Heart left ventricle (tissue), 16 donors: ENCODE results near the gene HYOU1. TPM values are rescaled to one million over a fixed set of nuclear protein-coding genes. Genes with fewer than 3 reads are reported as not detected.
A peak's percentile ranks its signal among the peaks of the same experiment; 100 is the strongest.
"Not testable (repeated sequence)": the region's sequence is repeated elsewhere in the genome, so short reads cannot be mapped to it uniquely, and the experiment has no call there.

ENCODE experiments used
- ATAC-seq, 4 donors: fragments of 200-7000 bp; cut with Tn5 transposase; one replicate each; pipeline ENCODE4 v1.9.1; 2020 to 2022; ENCODE audit warnings: moderate library complexity in 4 of 4, mild to moderate bottlenecking in 3 of 4, moderate number of reproducible peaks in 1 of 4
- DNase-seq, 5 donors: peaks; one replicate each; pipeline ENCODE4 v3.0.0-alpha.2; 2020
- H3K27ac ChIP-seq, 12 donors: fragments of 200-600 bp; sonication (generic) in 4 of 12; one replicate each; pipeline versions ENCODE4 v1.5.0 to v1.8.0; 2016 to 2022; ENCODE audit warnings: mild to moderate bottlenecking in 2 of 12
- H3K27me3 ChIP-seq, 9 donors: fragments of 200-600 bp; sonication (generic) in 2 of 9; one replicate each; pipeline versions ENCODE4 v1.5.1 to v1.8.0; 2016 to 2022; ENCODE audit warnings: mild to moderate bottlenecking in 3 of 9
- H3K36me3 ChIP-seq, 9 donors: fragments of 200-600 bp; sonication (generic) in 2 of 9; one replicate each; pipeline versions ENCODE4 v1.5.0 to v1.8.0; 2018 to 2022; ENCODE audit warnings: mild to moderate bottlenecking in 2 of 9
- H3K4me1 ChIP-seq, 12 donors: fragments of 200-600 bp; sonication (generic) in 4 of 12; one replicate each; pipeline versions ENCODE4 v1.5.0 to v1.8.0; 2016 to 2022; ENCODE audit warnings: mild to moderate bottlenecking in 3 of 12
- H3K4me3 ChIP-seq, 12 donors: fragments of 200-600 bp; sonication (generic) in 4 of 12; one replicate each; pipeline versions ENCODE4 v1.5.0 to v1.8.0; 2017 to 2022; ENCODE audit warnings: mild to moderate bottlenecking in 9 of 12, moderate library complexity in 4 of 12
- H3K9me3 ChIP-seq, 12 donors: fragments of 200-600 bp; sonication (generic) in 4 of 12; one replicate each; pipeline versions ENCODE4 v1.5.0 to v1.8.0; 2016 to 2022; ENCODE audit warnings: mild to moderate bottlenecking in 1 of 12
- POLR2A ChIP-seq, 2 donors: fragments of 450-650 bp; IDR thresholded peaks; one replicate each; pipeline ENCODE4 v1.6.1; 2017; ENCODE audit warnings: antibody characterized with exemption in 2 of 2, mild to moderate bottlenecking in 2 of 2, moderate library complexity in 2 of 2
- WGBS, 4 donors: extraction: QIAGEN DNeasy Blood & Tissue Kit in 2 of 4; methylation state at CpG; one replicate each; pipeline versions ENCODE4 v1.1.5 to v1.1.7; 2013 to 2018; 5-methylcytosine and 5-hydroxymethylcytosine counted together
- intact Hi-C, 10 donors: fragments of 100-400 bp; cut with DNase I; formaldehyde crosslinking; loops; one replicate each; pipeline versions ENCODE4 v1.11.1 to v1.14.2; 2022
- polyA plus RNA-seq, 2 donors: library from polyadenylated mRNA; stranded (reverse); fragments of 200-250 nt; gene quantifications; one replicate each; pipeline ENCODE4 v1.2.3, GENCODE V29; 2013
- total RNA-seq, 9 donors: library from RNA; depleted of rRNA in 2 of 9; stranded (reverse); fragments of >200 nt in 2 of 9; fragmentation: NEBNext Ultra II Directional in 3 of 9; extraction: Animal tissue kit (Norgen Biotek cat#: 25700) in 3 of 9; gene quantifications; one replicate each; pipeline versions ENCODE4 v1.1.0 to v1.2.4, GENCODE V29; 2016 to 2023
- TF ChIP-seq, protein P1 (sequence below), 12 donors: fragments of 200-600 bp; sonication (generic) in 4 of 12; IDR thresholded peaks; one replicate each; pipeline versions ENCODE4 v1.5.0 to v1.8.0; 2018 to 2022; ENCODE audit warnings: antibody characterized with exemption in 12 of 12, mild to moderate bottlenecking in 5 of 12
- donor health status: ischemic (EF 13 %, LVEDD 7.1; RV severe dilation, severe dysfunction).
- donor health status: healthy with polysubstance abuse.
- donor health status: DM: no; HTN: yes; CAD: no.
- donor health status: DM: no; HTN: no; CAD: no.
- donor health status: ischemic (EF 25% LVEDD 6.9; RV normal size, moderate dysfunction).
- donor health status: ischemic (EF 25% LVEDD 5.7; RV mildly dilated, moderate dysfunction).
- donor health status: healthy.
- donor health status: DM: yes; HTN: yes; CAD: no.
- donor health status: ischemic (EF 35%, LVEDD 5.7; RV mildly dilated, moderate dysfunction).
- donor health status: nonischemic (EF 11% LVEDD 7.7; RV severe dilation, severe dysfunction).
- donor health status: DM: yes; HTN: yes; CAD: no.
- donor health status: PGD.
- donor health status: ischemic (EF 29% LVEDD 5.4; RV normal size, mild dysfunction).
- donor health status: nonischemic (EF 23%, LVEDD 6.1; RV moderate dilation, normal function).

Gene HYOU1
- total and polyA plus RNA-seq, 11 donors, result 34.7 to 260 (median 68.6) TPM

GRCh38 chr11:119019996-119020395, 37.0 kb downstream of the HYOU1 start:
- DNase-seq (no peak), ATAC-seq (no peak)
- peaks cover 0 to 70% (median 56%) of the 10 kb centered on the region in 9 donors for H3K36me3 ChIP-seq
- TF ChIP-seq, protein P1, sequence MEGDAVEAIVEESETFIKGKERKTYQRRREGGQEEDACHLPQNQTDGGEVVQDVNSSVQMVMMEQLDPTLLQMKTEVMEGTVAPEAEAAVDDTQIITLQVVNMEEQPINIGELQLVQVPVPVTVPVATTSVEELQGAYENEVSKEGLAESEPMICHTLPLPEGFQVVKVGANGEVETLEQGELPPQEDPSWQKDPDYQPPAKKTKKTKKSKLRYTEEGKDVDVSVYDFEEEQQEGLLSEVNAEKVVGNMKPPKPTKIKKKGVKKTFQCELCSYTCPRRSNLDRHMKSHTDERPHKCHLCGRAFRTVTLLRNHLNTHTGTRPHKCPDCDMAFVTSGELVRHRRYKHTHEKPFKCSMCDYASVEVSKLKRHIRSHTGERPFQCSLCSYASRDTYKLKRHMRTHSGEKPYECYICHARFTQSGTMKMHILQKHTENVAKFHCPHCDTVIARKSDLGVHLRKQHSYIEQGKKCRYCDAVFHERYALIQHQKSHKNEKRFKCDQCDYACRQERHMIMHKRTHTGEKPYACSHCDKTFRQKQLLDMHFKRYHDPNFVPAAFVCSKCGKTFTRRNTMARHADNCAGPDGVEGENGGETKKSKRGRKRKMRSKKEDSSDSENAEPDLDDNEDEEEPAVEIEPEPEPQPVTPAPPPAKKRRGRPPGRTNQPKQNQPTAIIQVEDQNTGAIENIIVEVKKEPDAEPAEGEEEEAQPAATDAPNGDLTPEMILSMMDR (IDR thresholded peaks at IDR 0.05), result no peak
- TF ChIP-seq POLR2A (IDR thresholded peaks at IDR 0.05), result no peak
- peak overlapping the region in 2 of 12 donors; percentile 94 to 97 for H3K27ac ChIP-seq
- peaks cover 14 to 68% (median 42%) of the 10 kb centered on the region in 12 donors for H3K4me1 ChIP-seq
- WGBS, 4 donors, result 44 to 52% (median 45%) methylated on average over 2 of the region's 2 CpGs
- H3K9me3 ChIP-seq, result no peaks in the 10 kb centered on the region
- H3K4me3 ChIP-seq, result peak overlapping the region in 8 of 12 donors; percentile 78 to 98 (median 84)
- no peaks in the 10 kb centered on the region for H3K27me3 ChIP-seq
- intact Hi-C loops, result loop anchor here in 1 of 10 donors (2.0 kb wide), 1 partner anchor 21 kb away; the partner anchor contains the start of gene CENATAC

DNA sequence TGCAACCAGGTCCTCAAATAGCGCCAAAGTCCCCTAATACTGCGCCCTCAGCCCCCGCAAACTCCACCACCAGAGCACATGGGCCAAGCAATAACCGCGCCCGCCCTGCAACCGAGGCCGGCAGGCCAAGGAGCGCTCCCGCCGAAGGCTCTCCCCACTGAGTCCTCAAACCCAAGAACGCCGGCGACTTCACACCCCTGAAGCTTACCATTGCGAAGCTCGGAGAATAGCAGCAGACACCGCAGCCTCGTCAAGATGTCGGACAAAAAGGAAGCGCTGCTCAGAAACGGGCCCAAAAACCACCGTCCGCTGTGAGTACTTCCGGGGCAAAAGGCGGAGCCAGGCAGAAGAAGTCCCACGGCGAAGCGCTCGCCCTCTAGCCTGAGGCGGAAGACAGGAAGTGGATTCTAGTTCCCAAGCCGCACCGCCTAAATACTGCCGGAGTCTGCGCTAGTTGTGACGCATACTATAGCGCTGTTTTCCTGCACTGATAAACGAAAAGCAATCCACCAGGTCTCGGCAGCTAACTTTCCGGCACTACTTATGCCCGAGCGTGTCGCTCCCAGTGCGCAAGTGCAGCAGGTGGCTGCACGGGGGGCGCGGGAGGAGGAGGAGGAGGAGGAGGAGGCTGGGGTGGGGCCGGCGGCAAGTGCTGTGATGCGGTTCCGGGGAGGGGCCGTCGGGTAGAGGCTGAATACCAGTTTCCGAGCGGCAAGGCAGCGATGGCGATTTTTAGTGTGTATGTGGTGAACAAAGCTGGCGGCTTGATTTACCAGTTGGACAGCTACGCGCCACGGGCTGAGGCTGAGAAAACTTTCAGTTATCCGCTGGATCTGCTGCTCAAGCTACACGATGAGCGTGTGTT, 38.7 kb downstream of the HYOU1 start, which contains the start of the genes RPS25 and TRAPPC4:
Gene RPS25, minus strand, starts transcription at position 270 of the 865 bp plus-strand sequence. Its CDS starts 59 bp downstream, at position 211.
Gene TRAPPC4, plus strand, starts transcription at position 693 of the 865 bp plus-strand sequence. Its CDS starts 30 bp downstream, at position 723.
- Histone ChIP-seq H3K4me3 (peak within 1 kb of the TSS; percentile 74 to 98 (median 86)), H3K36me3 (peaks cover 0 to 68% (median 61%) of the 10 kb centered on the region in 9 donors), H3K27me3 (no peaks in the 10 kb centered on the region), H3K9me3 (no peaks in the 10 kb centered on the region), H3K4me1 (peaks cover 9 to 54% (median 35%) of the 10 kb centered on the region in 12 donors), H3K27ac (peak within 1 kb of the TSS; percentile 60 to 97 (median 94))
- ATAC-seq, result peak; percentile 95 to 97 (median 96)
- DNase-seq, result peak; percentile 96 to 97 (median 96)
- 0 to 1% (median 0%) methylated on average over 40 to 63 of the region's 63 CpGs for WGBS, 4 donors
- intact Hi-C loops, result loop anchor here in 1 of 10 donors (2.0 kb wide), 1 partner anchor 20 kb away; the partner anchor contains the start of gene CENATAC
- TF ChIP-seq POLR2A (IDR thresholded peaks at IDR 0.05), result peak in 1 of 2 donors; percentile 38
- TF ChIP-seq, protein P1 (IDR thresholded peaks at IDR 0.05), result peak in 4 of 12 donors; percentile 8 to 38 (median 16)

- Histone ChIP-seq H3K27ac (peak overlapping the region in 11 of 12 donors; percentile 89 to 97 (median 94)), H3K4me3 (peak overlapping the region; percentile 74 to 98 (median 86)), H3K36me3 (peaks cover 0 to 69% (median 60%) of the 10 kb centered on the region in 9 donors), H3K4me1 (peaks cover 9 to 51% (median 35%) of the 10 kb centered on the region in 12 donors)
- intact Hi-C loops, H3K27me3 ChIP-seq, H3K9me3 ChIP-seq, ATAC-seq, DNase-seq: not testable (repeated sequence)
- WGBS, 4 donors, result 3 to 5% (median 4%) methylated on average over 10 of the region's 10 CpGs
Observed at GRCh38 chr11:119017377-119017776, 39.6 kb downstream of the HYOU1 start.

GRCh38 chr11:119016216-119017009, 40.6 kb downstream of the HYOU1 start:
- intact Hi-C loops, result no loop called here
- Histone ChIP-seq H3K4me3 (peak overlapping the region in 5 of 12 donors; percentile 78 to 98 (median 84)), H3K27ac (peak overlapping the region in 1 of 12 donors; percentile 94), H3K27me3 (no peaks in the 10 kb centered on the region), H3K4me1 (peaks cover 9 to 47% (median 37%) of the 10 kb centered on the region in 12 donors), H3K9me3 (no peaks in the 10 kb centered on the region), H3K36me3 (peaks cover 0 to 67% (median 60%) of the 10 kb centered on the region in 9 donors)
- DNase-seq (no peak), ATAC-seq (no peak)
- WGBS, 4 donors, result 75 to 81% (median 78%) methylated on average over 14 of the region's 14 CpGs
- TF ChIP-seq, protein P1 (IDR thresholded peaks at IDR 0.05), result no peak
- TF ChIP-seq POLR2A (IDR thresholded peaks at IDR 0.05), result no peak
